PFSK-1 (cell line): ENCODE results near the gene SND1.

ENCODE experiments used
- FOXP2 ChIP-seq: optimal IDR thresholded peaks from 2 replicates; pipeline ENCODE3; 2011; ENCODE audit warnings: borderline replicate concordance, control low read depth, inconsistent platforms; ENCODE audit not compliant: insufficient read depth; ENCODE audit errors: extremely low read length, extremely low read depth
- POLR2AphosphoS5 ChIP-seq: IDR thresholded peaks from 2 replicates; pipeline ENCODE4 v1.6.1; 2012; ENCODE audit warnings: low read depth, mild to moderate bottlenecking, control low read depth, low read length, moderate library complexity
- REST ChIP-seq, 2 experiments: IDR thresholded peaks; 2 replicates each; pipeline versions ENCODE4 v1.6.1 to v1.8.0; 2011 to 2012; ENCODE audit warnings: low read depth in 2 of 2, low read length in 2 of 2, control low read depth in 1 of 2, inconsistent platforms in 1 of 2, mild to moderate bottlenecking in 1 of 2, moderate library complexity in 1 of 2; ENCODE audit not compliant: insufficient read depth in 1 of 2
- SIN3A ChIP-seq: IDR thresholded peaks from 2 replicates; pipeline ENCODE4 v1.6.1; 2012; ENCODE audit warnings: mild to moderate bottlenecking, low read length, moderate library complexity, borderline replicate concordance; ENCODE audit not compliant: insufficient read depth
- TAF1 ChIP-seq: IDR thresholded peaks from 2 replicates; pipeline ENCODE4 v1.6.1; 2012; ENCODE audit warnings: low read length, control low read depth, borderline replicate concordance; ENCODE audit not compliant: insufficient read depth

- TF ChIP-seq TAF1 (no peak), FOXP2 (no peak), REST (IDR thresholded peaks at IDR 0.05; ENCODE audit: insufficient read depth in 1 of 2, low read depth in 2 of 2, low read length in 2 of 2) (no peak), POLR2AphosphoS5 (no peak; the same call in 1 of the 2 replicates), SIN3A (no peak)
Measured at GRCh38 chr7:128099204-128099671, 447.2 kb downstream of the SND1 start.
